H1 (cell line): ENCODE data around the gene ACCSL. TPM values are rescaled to one million over a fixed set of nuclear protein-coding genes. Genes with fewer than 3 reads are reported as not detected.

ENCODE experiments used
- CTCF ChIA-PET: fragments of 300-600 bp; sonication (Branson Sonifier 250); formaldehyde crosslinking; loops from one replicate; lab custom pipeline; 2021; ENCODE audit not compliant: partially characterized antibody; lab: Charles Lee
- POLR2A ChIA-PET: fragments of 300-600 bp; sonication (Branson Sonifier 250); formaldehyde crosslinking; loops from one replicate; lab custom pipeline; 2021; ENCODE audit warnings: inconsistent platforms; ENCODE audit not compliant: partially characterized antibody; lab: Charles Lee
- DNase-seq, 2 experiments: peaks; one replicate each; pipeline versions ENCODE4 v3.0.0 to v3.0.0-alpha.2; 2010 to 2022; ENCODE audit warnings: low spot score in 2 of 2, low read depth in 1 of 2, mixed read lengths in 1 of 2
- FAIRE-seq: peaks from 2 replicates; lab custom pipeline; 2011; peaks lifted over from hg19 to GRCh38; lab: Jason Lieb, UNC
- H2AFZ ChIP-seq: 2 replicates; pipeline ENCODE4 v1.8.1; 2012; ENCODE audit warnings: low read length, inconsistent platforms
- H2AK5ac ChIP-seq: 2 replicates; pipeline ENCODE4 v1.6.1; 2013; ENCODE audit warnings: low read depth, low read length
- H2BK120ac ChIP-seq: replicated peaks from 2 replicates; pipeline ENCODE3; 2013; ENCODE audit warnings: low read depth, low read length, inconsistent platforms
- H2BK12ac ChIP-seq: 2 replicates; pipeline ENCODE4 v1.6.1; 2013; ENCODE audit warnings: low read depth, low read length
- H2BK15ac ChIP-seq: 2 replicates; pipeline ENCODE4 v1.6.1; 2013; ENCODE audit warnings: low read length
- H2BK20ac ChIP-seq: 2 replicates; pipeline ENCODE4 v1.6.1; 2013; ENCODE audit warnings: low read length
- H2BK5ac ChIP-seq: 2 replicates; pipeline ENCODE4 v1.6.1; 2013; ENCODE audit warnings: low read depth, low read length
- H3K14ac ChIP-seq: 2 replicates; pipeline ENCODE4 v1.6.1; 2013; ENCODE audit warnings: inconsistent platforms; ENCODE audit not compliant: insufficient read length
- H3K18ac ChIP-seq: 2 replicates; pipeline ENCODE4 v1.6.1; 2013; ENCODE audit warnings: low read length; ENCODE audit errors: extremely low read depth
- H3K23ac ChIP-seq: 2 replicates; pipeline ENCODE4 v1.6.1; 2013; ENCODE audit warnings: inconsistent platforms; ENCODE audit not compliant: insufficient read length
- H3K23me2 ChIP-seq: 2 replicates; pipeline ENCODE4 v1.6.1; 2013; ENCODE audit warnings: low read depth, low read length
- H3K27ac ChIP-seq: 2 replicates; pipeline ENCODE4 v1.6.1; 2011; ENCODE audit warnings: low read depth, low read length, inconsistent platforms
- H3K27me3 ChIP-seq, 4 experiments: replicated peaks in 1 of 4; 1 replicate in 1 of 4; 2 replicates in 3 of 4; pipeline versions ENCODE4 v1.6.1 to v1.8.1; 2011 to 2013; ENCODE audit warnings: low read length in 3 of 4, mild to moderate bottlenecking in 3 of 4, inconsistent platforms in 2 of 4, mixed read lengths in 2 of 4, moderate library complexity in 1 of 4; ENCODE audit not compliant: control insufficient read depth in 3 of 4, insufficient read depth in 3 of 4; ENCODE audit errors: extremely low read depth in 1 of 4
- H3K36me3 ChIP-seq, 4 experiments: 2 replicates each; pipeline versions ENCODE4 v1.6.1 to v1.8.1; 2011 to 2013; ENCODE audit warnings: mild to moderate bottlenecking in 4 of 4, low read length in 3 of 4, moderate library complexity in 2 of 4, control low read depth in 1 of 4, inconsistent platforms in 1 of 4; ENCODE audit not compliant: insufficient read depth in 4 of 4, control insufficient read depth in 2 of 4
- H3K4ac ChIP-seq: replicated peaks from 2 replicates; pipeline ENCODE3; 2013; ENCODE audit warnings: low read length, low read depth, mixed read lengths, inconsistent platforms; ENCODE audit not compliant: insufficient read length
- H3K4me1 ChIP-seq, 4 experiments: replicated peaks in 1 of 4; 1 replicate in 1 of 4; 2 replicates in 3 of 4; pipeline versions ENCODE4 v1.6.1 to v1.8.1; 2011 to 2013; ENCODE audit warnings: low read length in 3 of 4, inconsistent platforms in 2 of 4, mixed read lengths in 1 of 4; ENCODE audit not compliant: insufficient read depth in 4 of 4, control insufficient read depth in 3 of 4
- H3K4me2 ChIP-seq, 2 experiments: 2 replicates each; pipeline versions ENCODE4 v1.6.1 to v1.8.1; 2011 to 2013; ENCODE audit warnings: low read depth in 2 of 2, low read length in 2 of 2, control low read depth in 1 of 2, inconsistent platforms in 1 of 2, mild to moderate bottlenecking in 1 of 2; ENCODE audit not compliant: insufficient read depth in 1 of 2
- H3K4me3 ChIP-seq, 4 experiments: fragments of 200-600, 300-600 bp in 1 of 4; sonication (generic), shearing (Covaris generic), sonication (Bioruptor Twin) in 1 of 4; 2 replicates each; pipeline versions ENCODE4 v1.5.1 to v1.8.1; 2011 to 2016; ENCODE audit warnings: low read length in 4 of 4, low read depth in 3 of 4, control low read depth in 2 of 4, inconsistent platforms in 2 of 4, mild to moderate bottlenecking in 2 of 4, mixed read lengths in 1 of 4, moderate library complexity in 1 of 4; ENCODE audit not compliant: insufficient read depth in 2 of 4; ENCODE audit errors: extremely low read depth in 1 of 4
- H3K56ac ChIP-seq: replicated peaks from 2 replicates; pipeline ENCODE3; 2013; ENCODE audit warnings: low read depth, mild to moderate bottlenecking, mixed read lengths, low read length, inconsistent platforms; ENCODE audit not compliant: insufficient read length
- H3K79me1 ChIP-seq: 2 replicates; pipeline ENCODE4 v1.6.1; 2013; ENCODE audit warnings: low read depth, low read length, control low read depth
- H3K79me2 ChIP-seq, 2 experiments: 2 replicates each; pipeline versions ENCODE4 v1.6.1 to v1.8.1; 2012 to 2013; ENCODE audit warnings: low read length in 2 of 2, mild to moderate bottlenecking in 2 of 2, inconsistent platforms in 1 of 2; ENCODE audit not compliant: insufficient read depth in 2 of 2, control insufficient read depth in 1 of 2
- H3K9ac ChIP-seq, 4 experiments: replicated peaks in 1 of 4; 1 replicate in 1 of 4; 2 replicates in 3 of 4; pipeline versions ENCODE4 v1.6.1 to v1.8.1; 2011 to 2013; ENCODE audit warnings: low read depth in 3 of 4, low read length in 3 of 4, control low read depth in 2 of 4, mild to moderate bottlenecking in 2 of 4, moderate library complexity in 2 of 4, inconsistent platforms in 1 of 4; ENCODE audit errors: extremely low read depth in 1 of 4
- H3K9me3 ChIP-seq, 2 experiments: 2 replicates each; pipeline versions ENCODE4 v1.6.1 to v1.8.1; 2012 to 2013; ENCODE audit warnings: mild to moderate bottlenecking in 2 of 2, moderate library complexity in 2 of 2, control low read depth in 1 of 2, inconsistent platforms in 1 of 2, low read depth in 1 of 2, low read length in 1 of 2, mixed read lengths in 1 of 2; ENCODE audit not compliant: insufficient read depth in 2 of 2
- H4K20me1 ChIP-seq, 2 experiments: replicated peaks in 1 of 2; 2 replicates each; pipeline versions ENCODE3 to v1.8.1; 2011 to 2013; ENCODE audit warnings: inconsistent platforms in 2 of 2, low read length in 2 of 2, mild to moderate bottlenecking in 1 of 2; ENCODE audit not compliant: insufficient read depth in 2 of 2, control insufficient read depth in 1 of 2
- H4K5ac ChIP-seq: 2 replicates; pipeline ENCODE4 v1.6.1; 2013; ENCODE audit warnings: low read length, low read depth, mixed read lengths, inconsistent platforms; ENCODE audit not compliant: insufficient read length
- H4K8ac ChIP-seq: 2 replicates; pipeline ENCODE4 v1.8.0; 2013; ENCODE audit warnings: mild to moderate bottlenecking, moderate library complexity, low read length, inconsistent platforms; ENCODE audit not compliant: insufficient read depth; ENCODE audit errors: extremely low read depth
- H4K91ac ChIP-seq: replicated peaks from 2 replicates; pipeline ENCODE3; 2013; ENCODE audit warnings: low read length, mixed read lengths, inconsistent platforms; ENCODE audit not compliant: insufficient read length
- CEBPB ChIP-seq: IDR thresholded peaks from 2 replicates; pipeline ENCODE4 v1.6.1; 2012; ENCODE audit warnings: low read depth, low read length
- CHD1 ChIP-seq: IDR thresholded peaks from 2 replicates; pipeline ENCODE4 v1.6.1; 2012; ENCODE audit warnings: low read depth, low read length, improper control_type of control experiment
- EZH2 ChIP-seq: fragments of 200-600 bp; sonication (generic); IDR thresholded peaks from 2 replicates; pipeline ENCODE4 v1.7.1; 2012; ENCODE audit warnings: low read depth, mild to moderate bottlenecking, moderate library complexity, low read length, inconsistent platforms; ENCODE audit not compliant: severe bottlenecking
- FOSL1 ChIP-seq: IDR thresholded peaks from 2 replicates; pipeline ENCODE4 v1.6.1; 2011; ENCODE audit warnings: mild to moderate bottlenecking, low read depth, low read length, moderate library complexity; ENCODE audit not compliant: insufficient read depth
- KDM5A ChIP-seq: fragments of 200-600 bp; IDR thresholded peaks from 2 replicates; pipeline ENCODE4 v1.7.1; 2012; ENCODE audit warnings: mild to moderate bottlenecking, low read length, inconsistent platforms, mixed read lengths
- TCF12 ChIP-seq: IDR thresholded peaks from 2 replicates; pipeline ENCODE4 v1.6.1; 2011; ENCODE audit warnings: low read depth, mild to moderate bottlenecking, low read length
- TEAD4 ChIP-seq: IDR thresholded peaks from 2 replicates; pipeline ENCODE4 v1.6.1; 2012; ENCODE audit warnings: low read depth, low read length, inconsistent platforms, mixed read lengths
- WGBS, 2 experiments: shearing (Covaris generic) in 1 of 2; methylation state at CpG; one replicate each; pipeline versions ENCODE4 v1.1.6 to v1.1.7; 2013 to 2015; ENCODE audit warnings: low lambda C conversion rate in 2 of 2, mixed read lengths in 2 of 2, inconsistent platforms in 1 of 2, low coverage in 1 of 2, missing lambda C conversion rate in 1 of 2; ENCODE audit not compliant: insufficient replicate concordance in 2 of 2, insufficient coverage in 1 of 2, insufficient read length in 1 of 2; ENCODE audit errors: extremely low coverage in 1 of 2, missing lambda C conversion rate in 1 of 2; 5-methylcytosine and 5-hydroxymethylcytosine counted together
- long read RNA-seq, 2 experiments: library from RNA in 1 of 2; library from capped mRNA in 1 of 2; stranded (forward); transcript quantifications; one replicate each; pipeline ENCODE4 v2.0.0, GENCODE V29; 2021; ENCODE audit warnings: inconsistent platforms in 1 of 2
- polyA minus RNA-seq, 3 experiments: library from RNA; depleted of rRNA, polyadenylated mRNA; stranded (reverse); fragments of >200 nt; gene quantifications; 1 replicate in 2 of 3; 2 replicates in 1 of 3; pipeline ENCODE4 v1.2.3, GENCODE V29; 2011
- polyA plus RNA-seq, 7 experiments: library from polyadenylated mRNA; depleted of rRNA in 3 of 7; stranded (reverse) in 5 of 7; unstranded in 2 of 7; fragments of >200 nt in 5 of 7; fragments of 200-250 nt in 2 of 7; gene quantifications; 1 replicate in 5 of 7; 2 replicates in 1 of 7; 4 replicates in 1 of 7; pipeline versions ENCODE4 v1.2.1 to v1.2.3, GENCODE V29; 2011 to 2013; ENCODE audit warnings: missing spikeins in 2 of 7, mixed read lengths in 2 of 7
- total RNA-seq: library from RNA; stranded (reverse); fragmentation: NEBNext Ultra II Directional; extraction: Animal tissue kit (Norgen Biotek cat#: 25700); gene quantifications from 2 replicates; pipeline ENCODE4 v1.2.1, GENCODE V29; 2021

ACCSL gene
- total RNA-seq (not detected in 2 replicates), polyA plus RNA-seq (2011; rRNA removed) (not detected in 2 replicates), polyA minus RNA-seq (2011; rRNA and poly(A)+ RNA removed) (not detected in 2 replicates)
- polyA plus RNA-seq (2011; cell fraction: cytosol; rRNA removed), result not detected
- not detected for polyA plus RNA-seq (2011; cell fraction: nucleus; rRNA removed)
- not detected in 4 replicates for polyA plus RNA-seq (2012, experiment 1 of 2)
- not detected for polyA plus RNA-seq (2012, experiment 2 of 2)
- polyA plus RNA-seq (2013, experiment 1 of 2), result not detected
- not detected for polyA plus RNA-seq (2013, experiment 2 of 2)
- polyA minus RNA-seq (2011; cell fraction: cytosol; rRNA and poly(A)+ RNA removed), result not detected
- not detected for polyA minus RNA-seq (2011; cell fraction: nucleus; rRNA and poly(A)+ RNA removed)
- long read RNA-seq, experiment 1, result 0 reads
- long read RNA-seq, experiment 2, result 0 reads

DNA sequence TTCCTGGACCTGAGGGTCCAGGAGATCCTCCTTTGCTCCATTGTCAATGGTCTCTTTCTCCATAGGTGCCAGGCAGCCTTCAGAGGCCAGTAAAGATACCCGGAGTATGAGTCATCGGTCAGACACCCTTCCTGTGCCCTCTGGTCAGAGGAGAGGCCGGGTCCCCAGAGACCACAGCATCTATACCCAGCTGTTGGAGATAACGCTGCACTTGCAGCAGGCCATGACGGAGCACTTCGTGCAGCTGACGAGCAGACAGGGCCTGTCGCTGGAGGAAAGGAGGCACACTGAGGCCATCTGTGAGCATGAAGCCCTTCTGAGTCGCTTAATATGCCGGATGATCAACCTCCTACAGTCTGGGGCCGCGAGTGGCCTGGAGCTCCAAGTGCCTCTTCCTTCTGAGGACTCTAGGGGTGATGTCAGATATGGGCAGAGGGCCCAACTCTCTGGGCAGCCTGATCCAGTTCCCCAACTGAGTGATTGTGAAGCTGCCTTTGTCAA lies at the start of gene ACCSL:
ACCSL (plus strand) TSS at position 51 of the 501 bp plus-strand sequence; CDS start at position 107, 56 bp downstream.
- H2BK12ac ChIP-seq, result no peak within 1 kb of the TSS
- whole genome bisulfite sequencing, 2 experiments, result 94% methylated on average over 11 of the region's 12 CpGs; no CpG with 5 or more reads in 1 of the 2 experiments
- H2AFZ ChIP-seq, result no peak within 1 kb of the TSS
- no peaks in the 10 kb centered on the region for H4K20me1 ChIP-seq
- H3K14ac ChIP-seq, result no peak within 1 kb of the TSS
- ChIA-PET CTCF (interaction anchor here (0.6 to 1.9 kb wide), 4 partner anchors 10 to 158 kb away, joined by 3 to 5 read pairs (median 4); partner anchors contain the start of gene C11orf96), POLR2A (no interaction called here)
- DNase-seq, result no peak
- H3K9me3 ChIP-seq, result no peaks in the 10 kb centered on the region
- no peaks in the 10 kb centered on the region for H3K27me3 ChIP-seq
- H3K27ac ChIP-seq, result no peak within 1 kb of the TSS
- no peak within 1 kb of the TSS for H2BK15ac ChIP-seq
- no peak within 1 kb of the TSS for H3K56ac ChIP-seq
- H3K79me2 ChIP-seq, result no peaks in the 10 kb centered on the region
- H3K4me1 ChIP-seq, result no peaks in the 10 kb centered on the region
- H3K79me1 ChIP-seq, result no peaks in the 10 kb centered on the region; the same call in 1 of the 2 replicates
- no peak within 1 kb of the TSS for H3K9ac ChIP-seq
- no peak for TF ChIP-seq CEBPB
- TF ChIP-seq CHD1, result no peak
- TF ChIP-seq KDM5A, result no peak
- TF ChIP-seq FOSL1, result no peak
- TF ChIP-seq EZH2, result no peak
- no peak for TF ChIP-seq TEAD4
- TF ChIP-seq TCF12, result no peak
- TF ChIP-seq, all 59 proteins: peak for 0
- Histone ChIP-seq H4K91ac (no peak within 1 kb of the TSS), H3K4me2 (no peak within 1 kb of the TSS), H3K23me2 (no peaks in the 10 kb centered on the region), H4K8ac (no peak within 1 kb of the TSS; the same call in 1 of the 2 replicates), H3K36me3 (no peaks in the 10 kb centered on the region), H3K4me3 (no peak within 1 kb of the TSS), H2BK20ac (no peak within 1 kb of the TSS; the same call in 1 of the 2 replicates), H2BK5ac (no peak within 1 kb of the TSS), H4K5ac (no peak within 1 kb of the TSS), H3K23ac (no peak within 1 kb of the TSS), H3K18ac (no peak within 1 kb of the TSS), H2AK5ac (no peak within 1 kb of the TSS), H3K4ac (no peak within 1 kb of the TSS), H2BK120ac (no peak within 1 kb of the TSS)
- FAIRE-seq, result no peak
